Measurements from ENCODE around the gene RHD.

DNA sequence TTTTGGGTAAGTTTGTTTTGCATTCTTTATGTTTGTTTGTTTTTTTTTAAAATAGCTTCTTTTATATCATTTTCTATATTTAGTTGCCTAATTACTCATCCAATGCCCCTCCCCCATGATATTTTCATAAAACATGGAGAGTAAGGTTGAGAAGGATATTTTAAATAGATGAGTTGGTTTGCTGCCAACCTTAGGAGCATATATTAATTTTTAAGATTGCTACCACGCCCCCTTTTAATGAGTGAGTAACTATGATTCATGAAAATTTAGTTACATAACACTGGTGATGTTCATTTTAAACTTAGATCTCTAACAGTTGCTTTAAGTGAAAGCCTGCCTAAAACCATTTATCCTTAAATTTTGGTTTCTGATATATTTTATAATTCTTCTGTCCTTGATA is 84.5 kb downstream of the RHD start:
- no peak for TF ChIP-seq POLR2A (IDR thresholded peaks at IDR 0.05)
- TF ChIP-seq, protein P1, sequence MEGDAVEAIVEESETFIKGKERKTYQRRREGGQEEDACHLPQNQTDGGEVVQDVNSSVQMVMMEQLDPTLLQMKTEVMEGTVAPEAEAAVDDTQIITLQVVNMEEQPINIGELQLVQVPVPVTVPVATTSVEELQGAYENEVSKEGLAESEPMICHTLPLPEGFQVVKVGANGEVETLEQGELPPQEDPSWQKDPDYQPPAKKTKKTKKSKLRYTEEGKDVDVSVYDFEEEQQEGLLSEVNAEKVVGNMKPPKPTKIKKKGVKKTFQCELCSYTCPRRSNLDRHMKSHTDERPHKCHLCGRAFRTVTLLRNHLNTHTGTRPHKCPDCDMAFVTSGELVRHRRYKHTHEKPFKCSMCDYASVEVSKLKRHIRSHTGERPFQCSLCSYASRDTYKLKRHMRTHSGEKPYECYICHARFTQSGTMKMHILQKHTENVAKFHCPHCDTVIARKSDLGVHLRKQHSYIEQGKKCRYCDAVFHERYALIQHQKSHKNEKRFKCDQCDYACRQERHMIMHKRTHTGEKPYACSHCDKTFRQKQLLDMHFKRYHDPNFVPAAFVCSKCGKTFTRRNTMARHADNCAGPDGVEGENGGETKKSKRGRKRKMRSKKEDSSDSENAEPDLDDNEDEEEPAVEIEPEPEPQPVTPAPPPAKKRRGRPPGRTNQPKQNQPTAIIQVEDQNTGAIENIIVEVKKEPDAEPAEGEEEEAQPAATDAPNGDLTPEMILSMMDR (IDR thresholded peaks at IDR 0.05), result no peak

Measured in testis (tissue), 2 donors.